PC-3 (cell line): ENCODE results near the gene RNASE13. TPM values are rescaled to one million over a fixed set of nuclear protein-coding genes. Genes with fewer than 3 reads are reported as not detected.

Source experiments
- ATAC-seq: fragments of 200-7000 bp; cut with Tn5 transposase; 2 replicates; pipeline ENCODE4 v1.9.1; 2020; ENCODE audit warnings: mild to moderate bottlenecking, moderate library complexity
- BruUV-seq: library from RNA; stranded (reverse); fragments of 400-500 nt; replicated peaks from 2 replicates; lab custom pipeline; 2021; lab: Mats Ljungman, UMichigan
- CTCF ChIA-PET: fragments of 300-600 bp; sonication (Branson Sonifier 250); formaldehyde crosslinking; loops from one replicate; lab custom pipeline; 2022; ENCODE audit warnings: antibody characterized with exemption; lab: Charles Lee
- POLR2A ChIA-PET: fragments of 300-600 bp; sonication (Branson Sonifier 250); formaldehyde crosslinking; loops from one replicate; lab custom pipeline; 2022; ENCODE audit warnings: antibody characterized with exemption; ENCODE audit not compliant: unreplicated experiment; lab: Charles Lee
- DNase-seq: peaks from one replicate; pipeline ENCODE4 v3.0.0-alpha.2; 2015
- H2AFZ ChIP-seq: fragments of 300-600 bp; sonication (generic); 2 replicates; pipeline ENCODE4 v1.6.0; 2016; ENCODE audit warnings: antibody characterized with exemption, low read length
- H3F3A ChIP-seq: fragments of 300-600 bp; sonication (generic); one replicate; pipeline ENCODE4 v1.6.0; 2017; ENCODE audit warnings: antibody characterized with exemption, low read length, control low read depth, mild to moderate bottlenecking; ENCODE audit not compliant: unreplicated experiment
- H3K27ac ChIP-seq: fragments of 300-600 bp; sonication (generic); 2 replicates; pipeline ENCODE4 v1.5.1; 2016; ENCODE audit warnings: mild to moderate bottlenecking, low read length
- H3K27me3 ChIP-seq: fragments of 300-600 bp; sonication (generic); 2 replicates; pipeline ENCODE4 v1.6.1; 2016; ENCODE audit warnings: low read length, mixed read lengths
- H3K36me3 ChIP-seq: fragments of 300-600 bp; sonication (generic); 2 replicates; pipeline ENCODE4 v1.6.1; 2016; ENCODE audit warnings: low read depth, mixed run types, low read length, mixed read lengths
- H3K4me1 ChIP-seq: fragments of 300-600 bp; sonication (generic); 2 replicates; pipeline ENCODE4 v1.5.1; 2016; ENCODE audit warnings: low read length; ENCODE audit not compliant: insufficient read depth
- H3K4me2 ChIP-seq: fragments of 300-600 bp; sonication (generic); 2 replicates; pipeline ENCODE4 v1.6.0; 2016; ENCODE audit warnings: low read length
- H3K4me3 ChIP-seq: fragments of 300-600 bp; sonication (generic); 2 replicates; pipeline ENCODE4 v1.5.1; 2016; ENCODE audit warnings: mild to moderate bottlenecking, low read length, mixed read lengths
- H3K79me2 ChIP-seq: fragments of 300-600 bp; sonication (generic); 2 replicates; pipeline ENCODE4 v1.6.1; 2017; ENCODE audit warnings: low read length, mixed read lengths
- H3K9ac ChIP-seq: fragments of 300-600 bp; sonication (generic); 2 replicates; pipeline ENCODE4 v1.6.0; 2016; ENCODE audit warnings: mild to moderate bottlenecking, low read length
- H3K9me2 ChIP-seq: fragments of 300-600 bp; sonication (generic); replicated peaks from 2 replicates; pipeline ENCODE4 v1.6.1; 2016; ENCODE audit warnings: mixed run types, low read length, mixed read lengths
- H3K9me3 ChIP-seq: fragments of 300-600 bp; sonication (generic); 2 replicates; pipeline ENCODE4 v1.6.1; 2016; ENCODE audit warnings: low read length, mixed read lengths
- H4K20me1 ChIP-seq: fragments of 300-600 bp; sonication (generic); 2 replicates; pipeline ENCODE4 v1.6.1; 2016; ENCODE audit warnings: low read length, mixed read lengths
- EZH2 ChIP-seq: fragments of 300-600 bp; sonication (generic); IDR thresholded peaks from one replicate; pipeline ENCODE4 v1.6.1; 2017; ENCODE audit warnings: antibody characterized with exemption, mild to moderate bottlenecking, low read length; ENCODE audit not compliant: unreplicated experiment
- EZH2phosphoT487 ChIP-seq: fragments of 300-600 bp; sonication (generic); IDR thresholded peaks from 2 replicates; pipeline ENCODE4 v1.6.1; 2018; ENCODE audit warnings: mild to moderate bottlenecking, antibody characterized with exemption, low read length, borderline replicate concordance
- intact Hi-C: fragments of 100-400 bp; cut with micrococcal nuclease; formaldehyde crosslinking; loops from 2 replicates; pipeline ENCODE4 v1.9.0; 2023
- total RNA-seq: library from RNA; depleted of rRNA; stranded (reverse); fragments of >200 nt; gene quantifications from 2 replicates; pipeline ENCODE4 v1.2.3, GENCODE V29; 2014
- TF ChIP-seq, protein P1 (sequence below): fragments of 300-600 bp; sonication (generic); conservative IDR thresholded peaks from 2 replicates; pipeline ENCODE4 v1.5.1; 2017; ENCODE audit warnings: antibody characterized with exemption, low read depth, mild to moderate bottlenecking, low read length

The RNASE13 gene
- total RNA-seq, 1 experiment from 2014 or later, result not detected

DNA sequence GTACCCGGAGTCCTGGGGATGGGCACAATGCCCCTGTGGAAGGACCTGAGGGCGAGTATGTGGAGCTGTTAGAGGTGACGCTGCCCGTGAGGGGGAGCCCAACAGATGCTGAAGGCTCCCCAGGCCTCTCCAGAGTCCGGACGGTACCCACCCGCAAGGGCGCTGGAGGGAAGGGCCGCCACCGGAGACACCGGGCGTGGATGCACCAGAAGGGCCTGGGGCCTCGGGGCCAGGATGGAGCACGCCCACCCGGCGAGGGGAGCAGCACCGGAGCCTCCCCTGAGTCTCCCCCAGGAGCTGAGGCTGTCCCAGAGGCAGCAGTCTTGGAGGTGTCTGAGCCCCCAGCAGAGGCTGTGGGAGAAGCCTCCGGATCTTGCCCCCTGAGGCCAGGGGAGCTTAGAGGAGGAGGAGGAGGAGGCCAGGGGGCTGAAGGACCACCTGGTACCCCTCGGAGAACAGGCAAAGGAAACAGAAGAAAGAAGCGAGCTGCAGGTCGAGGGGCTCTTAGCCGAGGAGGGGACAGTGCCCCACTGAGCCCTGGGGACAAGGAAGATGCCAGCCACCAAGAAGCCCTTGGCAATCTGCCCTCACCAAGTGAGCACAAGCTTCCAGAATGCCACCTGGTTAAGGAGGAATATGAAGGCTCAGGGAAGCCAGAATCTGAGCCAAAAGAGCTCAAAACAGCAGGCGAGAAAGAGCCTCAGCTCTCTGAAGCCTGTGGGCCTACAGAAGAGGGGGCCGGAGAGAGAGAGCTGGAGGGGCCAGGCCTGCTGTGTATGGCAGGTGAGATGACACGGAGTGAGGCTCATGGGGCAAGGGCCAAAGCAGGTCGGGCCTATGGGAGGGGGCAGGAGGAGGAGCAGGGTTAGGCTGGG, 40.0 kb upstream of the RNASE13 start:
- Histone ChIP-seq H3K4me3 (no peak overlapping the region), H4K20me1 (no peaks in the 10 kb centered on the region), H3F3A (no peaks in the 10 kb centered on the region), H3K36me3 (no peaks in the 10 kb centered on the region), H2AFZ (no peak overlapping the region), H3K4me1 (peaks cover 6% of the 10 kb centered on the region; the same call in 1 of the 2 replicates), H3K27ac (no peak overlapping the region), H3K9me3 (no peaks in the 10 kb centered on the region), H3K27me3 (peaks cover 24% of the 10 kb centered on the region), H3K9ac (no peak overlapping the region), H3K9me2 (no peaks in the 10 kb centered on the region), H3K79me2 (no peaks in the 10 kb centered on the region), H3K4me2 (no peak overlapping the region)
- intact Hi-C loops, result no loop called here
- DNase-seq, result no peak
- TF ChIP-seq, protein P1, sequence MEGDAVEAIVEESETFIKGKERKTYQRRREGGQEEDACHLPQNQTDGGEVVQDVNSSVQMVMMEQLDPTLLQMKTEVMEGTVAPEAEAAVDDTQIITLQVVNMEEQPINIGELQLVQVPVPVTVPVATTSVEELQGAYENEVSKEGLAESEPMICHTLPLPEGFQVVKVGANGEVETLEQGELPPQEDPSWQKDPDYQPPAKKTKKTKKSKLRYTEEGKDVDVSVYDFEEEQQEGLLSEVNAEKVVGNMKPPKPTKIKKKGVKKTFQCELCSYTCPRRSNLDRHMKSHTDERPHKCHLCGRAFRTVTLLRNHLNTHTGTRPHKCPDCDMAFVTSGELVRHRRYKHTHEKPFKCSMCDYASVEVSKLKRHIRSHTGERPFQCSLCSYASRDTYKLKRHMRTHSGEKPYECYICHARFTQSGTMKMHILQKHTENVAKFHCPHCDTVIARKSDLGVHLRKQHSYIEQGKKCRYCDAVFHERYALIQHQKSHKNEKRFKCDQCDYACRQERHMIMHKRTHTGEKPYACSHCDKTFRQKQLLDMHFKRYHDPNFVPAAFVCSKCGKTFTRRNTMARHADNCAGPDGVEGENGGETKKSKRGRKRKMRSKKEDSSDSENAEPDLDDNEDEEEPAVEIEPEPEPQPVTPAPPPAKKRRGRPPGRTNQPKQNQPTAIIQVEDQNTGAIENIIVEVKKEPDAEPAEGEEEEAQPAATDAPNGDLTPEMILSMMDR, result no peak
- TF ChIP-seq EZH2phosphoT487 (no peak), EZH2 (no peak)
- CTCF ChIA-PET, result no interaction called here
- no peak for ATAC-seq
- no TSS peak for BruUV-seq
- POLR2A ChIA-PET, result no interaction called here

DNA sequence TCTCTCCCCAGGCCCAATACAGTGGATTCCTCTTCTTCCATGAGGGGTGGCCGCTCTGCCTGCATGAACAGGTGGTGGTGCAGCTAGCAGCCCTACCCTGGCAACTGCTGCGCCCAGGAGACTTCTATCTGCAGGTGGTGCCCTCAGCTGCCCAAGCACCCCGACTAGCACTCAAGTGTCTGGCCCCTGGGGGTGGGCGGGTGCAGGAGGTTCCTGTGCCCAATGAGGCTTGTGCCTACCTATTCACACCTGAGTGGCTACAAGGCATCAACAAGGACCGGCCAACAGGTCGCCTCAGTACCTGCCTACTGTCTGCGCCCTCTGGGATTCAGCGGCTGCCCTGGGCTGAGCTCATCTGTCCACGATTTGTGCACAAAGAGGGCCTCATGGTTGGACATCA, 39.3 kb upstream of the RNASE13 start:
- H3K36me3 ChIP-seq, result no peaks in the 10 kb centered on the region
- no peak for ATAC-seq
- H3K79me2 ChIP-seq, result no peaks in the 10 kb centered on the region
- H3F3A ChIP-seq, result no peaks in the 10 kb centered on the region
- H3K9me2 ChIP-seq, result no peaks in the 10 kb centered on the region
- H3K27me3 ChIP-seq, result peaks cover 29% of the 10 kb centered on the region
- TF ChIP-seq, protein P1, result no peak
- TF ChIP-seq EZH2phosphoT487 (no peak), EZH2 (no peak)
- H3K9ac ChIP-seq, result no peak overlapping the region
- H2AFZ ChIP-seq, result no peak overlapping the region
- ChIA-PET CTCF (no interaction called here), POLR2A (no interaction called here)
- no peak overlapping the region for H3K4me3 ChIP-seq
- H4K20me1 ChIP-seq, result no peaks in the 10 kb centered on the region
- peaks cover 6% of the 10 kb centered on the region; the same call in 1 of the 2 replicates for H3K4me1 ChIP-seq
- no peak overlapping the region for H3K4me2 ChIP-seq
- H3K27ac ChIP-seq, result no peak overlapping the region
- intact Hi-C loops, result no loop called here
- no TSS peak for BruUV-seq
- no peaks in the 10 kb centered on the region for H3K9me3 ChIP-seq
- DNase-seq, result no peak
